ENCODE results near the gene BTF3L4.
"Not testable (repeated sequence)": the region's sequence is repeated elsewhere in the genome, so short reads cannot be mapped to it uniquely, and the experiment has no call there.

Gene BTF3L4

DNA sequence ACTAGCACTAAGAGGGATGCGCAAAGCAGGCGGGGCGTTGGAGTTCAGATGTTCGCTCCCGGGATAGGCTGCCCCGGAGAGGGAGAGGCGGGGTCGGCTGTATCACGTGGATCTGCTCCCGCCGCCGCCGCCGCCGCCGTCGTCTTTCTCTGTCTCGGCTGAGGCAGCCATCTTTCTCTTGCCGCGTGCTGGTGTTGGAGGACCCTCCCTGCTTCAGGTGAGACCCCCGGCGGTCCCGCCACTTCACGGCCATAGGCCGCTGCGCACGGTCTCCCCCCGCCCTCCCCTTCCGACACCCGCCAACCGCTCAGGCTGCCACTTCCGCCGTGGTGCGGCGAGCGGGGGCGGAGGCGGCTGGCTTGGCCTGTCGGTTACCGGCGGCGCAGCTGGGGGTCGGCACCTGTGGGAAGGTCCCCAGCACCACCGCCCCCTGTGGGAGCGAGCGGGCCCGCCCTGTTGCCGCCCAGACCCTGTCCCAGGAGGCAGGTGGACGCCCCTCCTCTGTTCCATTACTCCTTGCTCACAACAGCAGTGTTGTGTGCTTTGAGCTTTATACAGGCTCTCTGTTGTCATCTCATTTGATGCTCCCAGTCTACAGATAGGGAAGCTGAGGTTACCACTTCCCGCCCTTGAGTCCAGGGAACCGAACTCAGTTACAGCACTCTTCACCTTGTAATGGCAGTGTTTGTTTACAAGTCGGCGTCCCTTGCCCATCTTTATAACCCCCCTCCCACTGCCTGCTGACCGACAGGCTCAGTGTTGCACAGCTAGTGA is at the start of gene BTF3L4:
Gene BTF3L4 (plus strand): TSS at position 133 of the 774 bp plus-strand sequence. CDS start 3,553 bp downstream, outside the sequence.
- peak; percentile 92 for DNase-seq (ENCODE audit: low read depth)
- H3K4me3 ChIP-seq (replicated peaks; ENCODE audit: low read depth, low read length) = peak within 1 kb of the TSS; percentile 69
- TF ChIP-seq, protein P1, sequence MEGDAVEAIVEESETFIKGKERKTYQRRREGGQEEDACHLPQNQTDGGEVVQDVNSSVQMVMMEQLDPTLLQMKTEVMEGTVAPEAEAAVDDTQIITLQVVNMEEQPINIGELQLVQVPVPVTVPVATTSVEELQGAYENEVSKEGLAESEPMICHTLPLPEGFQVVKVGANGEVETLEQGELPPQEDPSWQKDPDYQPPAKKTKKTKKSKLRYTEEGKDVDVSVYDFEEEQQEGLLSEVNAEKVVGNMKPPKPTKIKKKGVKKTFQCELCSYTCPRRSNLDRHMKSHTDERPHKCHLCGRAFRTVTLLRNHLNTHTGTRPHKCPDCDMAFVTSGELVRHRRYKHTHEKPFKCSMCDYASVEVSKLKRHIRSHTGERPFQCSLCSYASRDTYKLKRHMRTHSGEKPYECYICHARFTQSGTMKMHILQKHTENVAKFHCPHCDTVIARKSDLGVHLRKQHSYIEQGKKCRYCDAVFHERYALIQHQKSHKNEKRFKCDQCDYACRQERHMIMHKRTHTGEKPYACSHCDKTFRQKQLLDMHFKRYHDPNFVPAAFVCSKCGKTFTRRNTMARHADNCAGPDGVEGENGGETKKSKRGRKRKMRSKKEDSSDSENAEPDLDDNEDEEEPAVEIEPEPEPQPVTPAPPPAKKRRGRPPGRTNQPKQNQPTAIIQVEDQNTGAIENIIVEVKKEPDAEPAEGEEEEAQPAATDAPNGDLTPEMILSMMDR (IDR thresholded peaks at IDR 0.05; ENCODE audit: low read length, missing control alignments) = no peak

DNA sequence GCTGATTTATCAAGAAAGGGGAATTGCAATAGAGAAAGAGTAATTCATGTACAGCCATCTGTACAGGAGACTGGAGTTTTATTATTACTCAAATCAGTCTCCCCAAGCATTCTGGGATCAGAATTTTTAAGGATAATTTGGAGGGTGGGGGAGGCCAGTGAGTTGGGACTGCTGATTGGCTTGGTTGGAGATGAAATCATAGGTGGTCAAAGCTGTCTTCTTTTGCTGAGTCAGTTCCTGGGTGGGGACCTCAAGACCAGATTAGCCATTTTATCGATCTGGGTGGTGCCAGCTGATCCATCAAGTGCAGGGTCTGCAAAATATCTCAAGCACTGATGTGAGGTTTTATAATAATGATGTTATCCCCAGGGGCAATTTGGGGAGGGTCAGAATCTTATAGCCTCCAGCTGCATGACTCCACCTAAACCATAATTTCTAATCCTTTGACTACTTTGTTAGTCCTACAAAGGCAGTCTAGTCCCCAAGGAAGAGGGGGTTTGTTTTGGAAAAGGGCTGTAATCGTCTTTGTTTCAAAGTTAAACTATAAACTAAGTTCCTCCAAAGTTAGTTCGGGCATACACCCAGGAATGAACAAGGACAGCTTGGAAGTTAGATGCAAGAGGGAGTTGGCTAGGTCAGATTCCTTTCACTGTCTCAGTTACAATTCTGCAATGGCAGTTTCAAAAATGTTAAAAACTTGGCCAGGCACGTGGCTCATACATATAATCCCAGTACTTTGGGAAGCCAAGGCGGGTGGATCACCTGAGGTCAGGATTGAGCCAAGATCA is 48.7 kb upstream of the BTF3L4 start:
- TF ChIP-seq, protein P1 (IDR thresholded peaks at IDR 0.05; ENCODE audit: low read length, missing control alignments) = no peak
- DNase-seq (ENCODE audit: low read depth) = no peak
- H3K4me3 ChIP-seq (replicated peaks; ENCODE audit: low read depth, low read length) = no peak overlapping the region

DNA sequence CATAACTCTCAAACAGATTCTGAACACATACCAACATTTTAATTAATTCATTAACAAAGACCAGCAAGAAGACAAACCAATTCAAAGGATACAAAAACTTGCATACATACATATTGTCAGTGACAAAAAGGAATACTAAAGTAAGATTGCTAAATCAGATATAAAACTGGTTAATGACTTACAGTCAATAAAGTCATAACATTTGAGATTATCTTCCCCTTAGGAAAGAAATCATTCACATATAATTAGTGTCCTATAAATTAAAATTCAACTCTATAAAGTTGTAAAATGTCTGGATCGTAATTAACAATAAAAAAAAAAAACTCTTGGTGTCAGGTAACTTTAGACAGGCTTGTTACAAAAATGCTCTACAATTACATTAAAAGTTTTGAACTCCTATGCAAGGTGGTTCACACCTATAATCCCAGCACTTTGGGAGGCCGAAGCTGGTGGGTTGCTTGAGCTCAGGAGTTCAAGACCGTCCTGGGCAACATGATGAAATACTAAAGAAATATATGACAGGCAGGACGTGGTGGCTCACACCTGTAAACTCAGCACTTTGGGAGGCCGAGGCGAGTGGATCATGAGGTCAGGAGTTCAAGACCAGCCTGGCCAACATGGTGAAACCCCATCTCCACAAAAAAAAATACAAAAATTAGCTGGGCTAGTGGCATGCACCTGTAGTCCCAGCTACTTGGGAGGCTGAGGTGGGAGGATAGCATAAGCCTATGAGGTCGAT is 47.9 kb upstream of the BTF3L4 start:
- TF ChIP-seq, protein P1 (IDR thresholded peaks at IDR 0.05; ENCODE audit: low read length, missing control alignments) = no peak
- no peak overlapping the region for H3K4me3 ChIP-seq (replicated peaks; ENCODE audit: low read depth, low read length)

DNA sequence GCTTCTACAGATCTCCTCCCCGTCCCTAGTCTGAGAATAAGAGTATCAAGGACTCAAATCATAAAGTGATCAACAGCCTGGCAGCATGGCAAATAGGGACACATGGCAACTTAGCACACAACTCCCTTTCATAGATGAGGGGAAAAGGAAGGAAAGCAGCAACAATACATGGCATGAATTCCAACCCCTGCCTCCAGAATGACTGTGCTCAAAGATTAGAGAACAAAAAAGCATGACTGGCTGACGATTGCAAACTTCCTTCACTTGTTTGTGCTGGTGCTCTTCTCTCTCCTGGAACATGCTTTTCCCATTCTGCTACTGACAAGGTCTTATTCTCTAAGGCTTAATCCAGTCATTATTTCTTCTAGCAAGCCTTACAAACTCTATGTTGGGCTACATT is 34.0 kb upstream of the BTF3L4 start:
- DNase-seq (ENCODE audit: low read depth) = peak; percentile 61
- TF ChIP-seq, protein P1 (IDR thresholded peaks at IDR 0.05; ENCODE audit: low read length, missing control alignments) = no peak

More for the DNA sequence above, 47.9 kb upstream of the BTF3L4 start:
- DNase-seq (ENCODE audit: low read depth) = no peak

DNA sequence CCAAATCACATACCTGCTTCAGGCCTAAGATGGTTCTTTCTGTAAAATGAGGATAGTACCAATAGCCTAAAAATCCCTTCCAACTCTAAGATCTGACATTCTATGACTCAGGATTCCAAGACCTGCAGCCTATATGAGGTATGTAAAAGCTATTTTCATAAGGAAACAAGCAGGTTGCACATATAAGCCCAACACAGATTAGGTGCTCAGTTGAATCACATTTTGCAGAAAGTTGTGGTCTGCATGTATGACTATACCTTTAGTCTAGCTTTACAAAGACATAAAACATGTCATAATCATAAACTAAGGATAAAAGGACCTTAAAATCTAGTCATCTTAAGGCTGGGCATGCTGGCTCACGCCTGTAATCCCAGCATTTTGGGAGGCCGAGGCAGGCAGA is 29.8 kb upstream of the BTF3L4 start:
- no peak for DNase-seq (ENCODE audit: low read depth)
- TF ChIP-seq, protein P1 (IDR thresholded peaks at IDR 0.05; ENCODE audit: low read length, missing control alignments) = no peak
- H3K4me3 ChIP-seq (replicated peaks; ENCODE audit: low read depth, low read length) = no peak overlapping the region

More for the DNA sequence above, 34.0 kb upstream of the BTF3L4 start:
- H3K4me3 ChIP-seq (replicated peaks; ENCODE audit: low read depth, low read length) = no peak overlapping the region

DNA sequence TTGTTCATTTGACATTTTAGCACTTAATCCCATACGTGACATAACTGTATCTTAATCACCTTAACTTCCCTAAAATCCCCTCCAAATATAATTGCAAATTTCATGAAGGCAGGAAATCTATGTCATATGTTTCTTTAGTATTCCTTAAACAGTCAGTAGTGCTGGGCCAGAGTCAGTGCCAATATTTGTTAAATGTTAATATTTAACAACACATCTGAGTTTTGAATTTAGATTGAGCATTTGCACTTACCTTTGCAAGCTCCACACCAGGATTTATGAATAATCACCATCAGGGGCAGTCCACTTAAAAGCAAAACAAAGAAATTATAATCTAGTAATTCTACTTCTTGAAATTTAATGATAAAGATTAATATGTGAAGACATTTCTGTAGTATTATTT is 27.8 kb upstream of the BTF3L4 start:
- no peak overlapping the region for H3K4me3 ChIP-seq (replicated peaks; ENCODE audit: low read depth, low read length)
- DNase-seq (ENCODE audit: low read depth) = no peak
- TF ChIP-seq, protein P1 (IDR thresholded peaks at IDR 0.05; ENCODE audit: low read length, missing control alignments) = no peak

DNA sequence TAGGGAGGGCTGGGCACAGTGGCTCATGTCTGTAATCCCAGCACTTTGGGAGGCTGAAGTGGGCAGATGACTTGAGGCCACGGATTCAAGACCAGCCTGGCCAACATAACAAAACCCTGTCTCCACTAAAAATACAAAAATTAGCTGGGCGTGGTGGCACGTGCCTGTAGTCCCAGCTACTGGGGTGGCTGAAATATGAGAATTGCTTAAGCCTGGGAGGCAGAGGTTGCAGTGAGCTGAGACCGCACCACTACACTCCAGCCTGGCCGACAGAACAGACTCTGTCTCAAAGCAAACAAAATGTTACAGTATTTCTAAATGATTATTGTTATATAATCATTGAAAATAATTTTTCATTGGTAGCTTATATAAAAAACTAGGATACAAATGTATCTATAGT is 27.3 kb upstream of the BTF3L4 start:
- not testable (repeated sequence) for H3K4me3 ChIP-seq (replicated peaks; ENCODE audit: low read depth, low read length); DNase-seq (ENCODE audit: low read depth)
